Measurements from ENCODE around the gene FARS2.

- TF ChIP-seq GATA2 (IDR thresholded peaks at IDR 0.05; ENCODE audit: low read depth, low read length) (no peak), GATA3 (IDR thresholded peaks at IDR 0.05; ENCODE audit: low read depth, low read length) (no peak)
Measured at GRCh38 chr6:5223309-5223708, 38.0 kb upstream of the FARS2 start.
